Kidney (tissue), 22 donors: ENCODE results near the gene XAGE3. TPM values are rescaled to one million over a fixed set of nuclear protein-coding genes. Genes with fewer than 3 reads are reported as not detected.
"Not testable (repeated sequence)": the region's sequence is repeated elsewhere in the genome, so short reads cannot be mapped to it uniquely, and the experiment has no call there.

Experiments used
- DNase-seq, 5 donors: peaks; one replicate each; pipeline ENCODE4 v3.0.0-alpha.2; 2013 to 2020
- FAIRE-seq: peaks from 2 replicates; lab custom pipeline; 2012; peaks lifted over from hg19 to GRCh38; lab: Jason Lieb, UNC
- H3K27ac ChIP-seq, 2 donors: one replicate each; pipeline ENCODE4 v1.7.0; 2013; ENCODE audit warnings: low read depth in 2 of 2, low read length in 2 of 2, inconsistent platforms in 1 of 2
- H3K27me3 ChIP-seq: one replicate; pipeline ENCODE4 v1.7.1; 2013; ENCODE audit warnings: low read length, inconsistent platforms; ENCODE audit not compliant: control insufficient read depth, insufficient read depth
- H3K36me3 ChIP-seq, 3 donors: one replicate each; pipeline versions ENCODE4 v1.7.0 to v1.7.1; 2013; ENCODE audit warnings: low read length in 3 of 3, control low read depth in 1 of 3, inconsistent platforms in 1 of 3; ENCODE audit not compliant: insufficient read depth in 3 of 3, control insufficient read depth in 2 of 3
- H3K4me1 ChIP-seq, 3 donors: one replicate each; pipeline versions ENCODE4 v1.7.0 to v1.7.1; 2013; ENCODE audit warnings: low read length in 3 of 3, inconsistent platforms in 1 of 3, low read depth in 1 of 3; ENCODE audit not compliant: control insufficient read depth in 2 of 3, insufficient read depth in 2 of 3
- H3K4me3 ChIP-seq, 3 donors: one replicate each; pipeline versions ENCODE4 v1.7.0 to v1.8.1; 2013; ENCODE audit warnings: low read length in 3 of 3, control low read depth in 1 of 3, inconsistent platforms in 1 of 3
- H3K9ac ChIP-seq, 3 donors: one replicate each; pipeline versions ENCODE4 v1.7.0 to v1.7.1; 2013; ENCODE audit warnings: low read length in 3 of 3, control low read depth in 1 of 3, inconsistent platforms in 1 of 3
- H3K9me3 ChIP-seq, 3 donors: one replicate each; pipeline versions ENCODE4 v1.7.0 to v1.7.1; 2013; ENCODE audit warnings: low read length in 3 of 3, control low read depth in 1 of 3, inconsistent platforms in 1 of 3; ENCODE audit not compliant: control insufficient read depth in 2 of 3, insufficient read depth in 1 of 3
- CTCF ChIP-seq: IDR thresholded peaks from 3 replicates; pipeline ENCODE4 v1.5.1; 2012; ENCODE audit warnings: mild to moderate bottlenecking, moderate library complexity, borderline replicate concordance; ENCODE audit not compliant: insufficient read depth; ENCODE audit errors: extremely low read depth
- intact Hi-C: fragments of 100-400 bp; cut with DNase I; formaldehyde crosslinking; loops from one replicate; pipeline ENCODE4 v1.11.1; 2022
- long read RNA-seq, 10 donors: library from polyadenylated mRNA in 1 of 10; unstranded in 1 of 10; transcript quantifications; one replicate each; pipeline ENCODE4 v2.0.0 and lab custom pipeline, GENCODE V29; 2021 to 2026
- polyA plus RNA-seq: library from polyadenylated mRNA; stranded (reverse); fragments of 350-450 nt; fragmentation: Illumina TruSeq; extraction: RNeasy Lipid Tissue Mini Kit (QIAGEN cat#74804); gene quantifications from one replicate; pipeline ENCODE4 v1.2.3, GENCODE V29; 2014; ENCODE audit warnings: low read depth, low replicate concordance; ENCODE audit not compliant: insufficient read depth
- total RNA-seq: library from RNA; stranded (reverse); fragmentation: NEBNext Ultra II Directional; extraction: Animal tissue kit (Norgen Biotek cat#: 25700); gene quantifications from one replicate; pipeline ENCODE4 v1.2.1, GENCODE V29; 2021
- donor health status: control.
- donor health status: control.
- donor health status: control.
- donor health status: control.
- donor health status: control.
- donor health status: DM: yes; HTN: yes; CAD: no.
- donor health status: Normal renal cell carcinoma (clear cell type).

The XAGE3 gene, protein sequence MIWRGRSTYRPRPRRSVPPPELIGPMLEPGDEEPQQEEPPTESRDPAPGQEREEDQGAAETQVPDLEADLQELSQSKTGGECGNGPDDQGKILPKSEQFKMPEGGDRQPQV
- total RNA-seq (not detected), polyA plus RNA-seq (not detected)
- long read RNA-seq, donor 1: 0 reads
- long read RNA-seq, donor 2: 0 reads
- long read RNA-seq, donor 3: 0 reads
- long read RNA-seq, donor 4: 0 reads
- long read RNA-seq, donor 5: 0 reads
- long read RNA-seq, donor 6: 0 reads
- long read RNA-seq, donor 7: 0 reads
- long read RNA-seq, donor 8: 0 reads
- long read RNA-seq, donor 9: 0 reads
- long read RNA-seq, donor 10, partial matches to known transcripts: 0 of 1 reads
- long read RNA-seq, donor 10, other reads (novel, unspliced or antisense): 0 of 1 reads

DNA sequence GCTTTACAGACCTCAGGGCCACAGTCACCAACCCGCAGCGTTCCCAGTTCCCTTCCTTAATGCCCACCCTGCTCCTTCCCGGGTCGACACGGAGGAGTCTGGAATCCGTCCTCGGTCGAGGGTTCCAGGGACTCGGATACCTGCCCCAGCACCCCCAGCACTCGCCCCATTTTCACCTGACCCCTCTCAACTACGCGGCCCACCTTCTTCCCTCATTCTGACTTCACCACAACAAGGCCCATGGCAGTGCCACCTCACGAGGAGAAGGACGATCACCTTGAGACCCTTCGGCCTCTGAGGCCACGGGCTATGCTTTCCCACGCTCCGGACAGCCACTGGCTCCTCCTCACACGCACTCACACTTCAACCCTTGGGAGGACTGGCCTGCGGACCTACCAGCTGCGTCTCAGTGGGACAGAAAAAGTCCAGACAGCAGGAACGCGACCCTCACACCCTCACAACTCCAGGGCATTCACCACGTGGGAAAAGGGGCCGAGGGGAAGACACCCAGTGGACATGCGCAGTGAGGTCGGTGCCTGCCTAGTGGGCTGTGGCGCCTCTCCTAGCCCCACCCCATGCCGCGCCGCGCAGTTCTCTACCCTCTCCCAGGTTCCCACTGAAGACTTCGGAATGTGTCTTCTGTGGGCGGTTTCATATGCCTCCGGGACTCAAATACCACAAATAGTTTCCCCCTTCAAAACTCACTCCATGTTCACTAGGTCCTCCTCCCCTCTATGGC lies at the start of gene XAGE3:
Gene XAGE3 (minus strand): TSS at position 474 of the 739 bp plus-strand sequence. CDS start 950 bp downstream, outside the sequence.
- TF ChIP-seq CTCF: no peak
- Histone ChIP-seq H3K4me1 (no peaks in the 10 kb centered on the region), H3K4me3 (no peak within 1 kb of the TSS), H3K27me3 (no peaks in the 10 kb centered on the region), H3K27ac (no peak within 1 kb of the TSS), H3K9ac (no peak within 1 kb of the TSS), H3K9me3 (no peaks in the 10 kb centered on the region), H3K36me3 (no peaks in the 10 kb centered on the region)
- FAIRE-seq: no peak
- intact Hi-C loops: no loop called here
- DNase-seq: no peak

GRCh38 chrX:52914704-52915103 lies 46.8 kb upstream of the XAGE3 start:
- H3K27ac ChIP-seq, H3K36me3 ChIP-seq, DNase-seq, H3K9ac ChIP-seq, H3K4me3 ChIP-seq, H3K27me3 ChIP-seq, H3K4me1 ChIP-seq, FAIRE-seq, intact Hi-C loops, H3K9me3 ChIP-seq: not testable (repeated sequence)

GRCh38 chrX:52913681-52914080 lies 45.8 kb upstream of the XAGE3 start:
- H3K4me3 ChIP-seq, H3K27me3 ChIP-seq, FAIRE-seq, H3K4me1 ChIP-seq, intact Hi-C loops, H3K27ac ChIP-seq, H3K9me3 ChIP-seq, H3K9ac ChIP-seq, H3K36me3 ChIP-seq, DNase-seq: not testable (repeated sequence)

DNA sequence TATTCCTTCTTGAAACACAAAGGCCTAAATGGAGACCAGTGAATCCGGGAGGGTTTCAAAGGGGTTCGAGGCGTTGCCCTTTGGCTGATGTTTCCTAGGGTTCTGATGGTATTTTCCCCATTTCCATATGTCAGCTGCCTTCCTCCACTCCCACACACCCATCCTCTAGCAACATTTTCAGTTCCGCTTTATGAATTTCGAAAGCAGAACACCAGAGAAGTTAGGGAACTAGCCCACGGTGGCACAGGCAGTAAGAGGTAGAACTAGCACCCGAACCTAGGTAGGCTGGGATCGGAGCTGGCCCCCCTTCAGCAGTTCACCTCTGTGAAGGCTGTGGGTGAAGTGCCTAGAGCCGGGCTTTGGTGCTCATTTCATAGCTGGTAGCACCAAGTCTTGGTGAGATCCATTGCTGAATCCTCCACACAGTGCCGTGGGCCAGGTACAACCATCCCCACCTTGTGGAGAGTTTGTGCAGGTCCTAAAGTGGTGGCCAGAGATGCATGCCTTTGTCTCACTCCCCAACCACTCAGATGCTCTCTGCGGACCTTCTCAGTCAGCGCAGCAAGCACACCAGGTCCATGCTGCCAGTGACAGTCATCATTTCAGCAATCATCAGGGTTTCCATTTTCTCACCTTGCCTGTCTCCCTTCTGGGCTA lies 41.6 kb upstream of the XAGE3 start:
- H3K9me3 ChIP-seq, intact Hi-C loops, FAIRE-seq, H3K4me3 ChIP-seq, H3K4me1 ChIP-seq, DNase-seq, H3K27ac ChIP-seq, H3K9ac ChIP-seq, H3K36me3 ChIP-seq, H3K27me3 ChIP-seq: not testable (repeated sequence)

- H3K4me3 ChIP-seq, H3K9ac ChIP-seq, intact Hi-C loops, H3K27ac ChIP-seq, H3K27me3 ChIP-seq, H3K36me3 ChIP-seq, H3K9me3 ChIP-seq, DNase-seq, FAIRE-seq, H3K4me1 ChIP-seq: not testable (repeated sequence)
Observed at GRCh38 chrX:52907900-52908299, 40.0 kb upstream of the XAGE3 start.

GRCh38 chrX:52907137-52907536 lies 39.3 kb upstream of the XAGE3 start:
- intact Hi-C loops, H3K4me1 ChIP-seq, H3K27me3 ChIP-seq, H3K36me3 ChIP-seq, H3K9me3 ChIP-seq, H3K27ac ChIP-seq, H3K9ac ChIP-seq, FAIRE-seq, H3K4me3 ChIP-seq, DNase-seq: not testable (repeated sequence)

- H3K9me3 ChIP-seq, FAIRE-seq, H3K9ac ChIP-seq, H3K36me3 ChIP-seq, H3K27me3 ChIP-seq, DNase-seq, H3K4me1 ChIP-seq, intact Hi-C loops, H3K4me3 ChIP-seq, H3K27ac ChIP-seq: not testable (repeated sequence)
Observed at GRCh38 chrX:52906072-52906471, 38.2 kb upstream of the XAGE3 start.
